ENCODE measurements around the gene SPARC.

Gene SPARC

DNA sequence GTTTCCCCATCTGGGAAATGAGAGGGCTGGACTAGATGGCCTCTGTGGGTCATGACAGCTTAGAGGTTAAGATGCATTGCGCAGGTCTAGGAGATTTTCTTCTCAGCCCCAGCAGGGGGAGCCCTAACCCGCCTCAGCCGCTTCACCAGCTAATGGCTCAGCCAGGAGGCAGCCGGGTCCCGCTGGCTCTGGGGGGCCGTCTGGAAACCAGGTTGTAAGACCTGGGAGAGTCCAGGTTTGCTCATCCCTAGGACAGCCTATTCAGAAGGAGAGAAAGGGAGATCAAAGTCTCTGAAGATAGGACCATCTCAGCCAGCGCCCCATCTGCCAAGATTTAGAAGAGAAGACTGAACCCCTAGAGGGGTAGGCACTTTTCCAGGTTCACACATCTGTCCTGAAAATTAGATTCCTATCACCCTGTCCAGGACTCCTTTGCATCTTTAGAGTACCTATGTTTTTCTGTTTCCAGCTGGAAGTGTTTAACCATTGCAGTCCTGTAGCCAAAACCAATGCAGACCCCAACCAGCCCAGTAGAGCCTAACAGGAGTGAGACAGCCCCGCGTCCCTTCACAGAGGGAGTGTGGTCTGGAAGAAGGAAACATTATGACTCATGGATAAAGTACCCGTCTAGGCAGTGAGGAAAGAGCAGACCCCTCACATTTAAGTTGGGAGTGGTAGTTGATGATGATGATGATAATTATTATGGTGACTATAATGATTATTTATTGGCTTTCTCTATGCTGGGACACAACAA, 27.5 kb downstream of the SPARC start:
- DNase-seq (ENCODE audit: low read depth), result peak; percentile 81

DNA sequence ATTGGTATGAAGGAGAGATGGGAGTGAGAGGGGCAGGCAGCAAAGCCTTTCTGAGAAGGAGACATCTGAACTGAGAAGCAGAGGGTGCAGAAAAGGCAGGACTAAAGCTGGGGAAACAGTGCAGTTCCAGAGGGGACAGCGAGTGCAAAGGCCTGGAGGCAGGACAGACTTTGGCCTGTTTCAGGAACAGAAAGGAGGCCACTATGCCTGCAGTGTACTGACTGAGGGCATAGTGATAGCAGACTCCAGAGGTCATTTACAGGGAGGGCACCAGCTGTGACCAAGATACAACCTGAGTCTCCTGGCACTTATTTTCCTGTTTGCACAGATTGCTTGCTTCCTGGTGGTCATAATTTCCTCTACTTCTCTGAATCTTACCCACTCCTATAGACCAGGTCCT, 29.6 kb downstream of the SPARC start:
- no peak for DNase-seq (ENCODE audit: low read depth)

DNA sequence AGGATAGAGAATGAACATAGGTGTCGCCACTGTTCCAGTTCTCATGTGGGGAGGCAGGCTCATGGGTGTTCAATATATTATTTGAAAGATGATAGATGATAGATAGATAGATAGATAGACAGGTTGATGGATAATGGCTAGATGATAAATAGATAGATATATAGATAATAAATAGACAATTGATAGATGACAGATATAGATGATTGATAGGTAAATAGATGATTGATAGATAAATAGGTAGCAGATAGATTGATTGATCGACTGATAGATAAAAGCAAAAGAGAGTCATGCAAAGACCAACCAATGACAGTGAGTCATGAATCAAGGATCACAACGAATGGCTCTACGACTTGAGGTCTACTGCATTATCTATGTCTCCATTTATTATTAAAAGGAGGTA, 30.4 kb downstream of the SPARC start:
- no peak for DNase-seq (ENCODE audit: low read depth)

- peak; percentile 80 for DNase-seq (ENCODE audit: low read depth)
Observed at GRCh38 chr5:151651997-151652645, 34.6 kb downstream of the SPARC start.

DNA sequence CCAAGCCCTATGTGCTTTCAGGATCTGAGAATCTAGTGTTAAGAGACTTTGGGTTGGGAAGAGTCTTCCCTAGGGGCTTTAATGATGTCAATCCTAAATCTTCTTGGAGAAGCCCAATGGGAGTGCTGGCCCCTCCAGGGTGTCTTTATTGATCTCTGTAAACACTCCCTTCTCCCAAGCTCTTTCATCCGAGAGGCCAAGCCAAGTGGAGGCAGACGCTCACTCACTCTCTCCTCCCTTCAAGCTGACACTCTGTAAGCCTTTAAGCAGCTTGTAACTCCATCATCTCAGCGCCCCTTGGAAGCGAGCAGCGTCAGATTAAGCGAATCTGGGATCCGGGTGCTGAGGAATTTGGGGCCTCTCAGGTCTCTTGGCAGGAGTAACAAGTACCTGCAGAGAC, 37.7 kb downstream of the SPARC start:
- DNase-seq (ENCODE audit: low read depth), result no peak

GRCh38 chr5:151648089-151648488, 38.6 kb downstream of the SPARC start:
- DNase-seq (ENCODE audit: low read depth), result no peak

GRCh38 chr5:151647320-151647861, 39.3 kb downstream of the SPARC start:
- DNase-seq (ENCODE audit: low read depth), result no peak

GRCh38 chr5:151646334-151646733, 40.4 kb downstream of the SPARC start:
- no peak for DNase-seq (ENCODE audit: low read depth)

GRCh38 chr5:151643388-151643787, 43.3 kb downstream of the SPARC start:
- no peak for DNase-seq (ENCODE audit: low read depth)

- DNase-seq (ENCODE audit: low read depth), result no peak
Observed at GRCh38 chr5:151642472-151643140, 44.1 kb downstream of the SPARC start.

DNA sequence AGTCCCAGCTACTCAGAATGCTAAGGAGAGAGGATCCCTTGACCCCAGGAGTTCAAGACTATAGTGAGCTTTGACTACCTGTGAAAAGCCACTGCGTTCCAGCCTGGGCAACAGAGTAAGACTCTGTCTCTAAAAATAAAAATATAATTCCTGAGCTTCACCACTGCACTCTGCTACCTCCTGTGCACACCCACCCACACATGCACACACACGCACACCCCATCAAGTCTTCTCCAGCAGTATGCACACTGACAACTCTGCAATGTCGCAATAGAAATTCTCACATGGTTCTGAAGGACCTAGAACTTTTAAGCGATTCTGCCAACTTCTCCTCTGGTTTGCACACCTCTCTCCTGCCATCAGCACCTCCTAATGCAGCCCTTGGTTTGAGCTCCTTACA, 48.1 kb downstream of the SPARC start:
- DNase-seq (ENCODE audit: low read depth), result no peak

GRCh38 chr5:151637676-151638075, 49.0 kb downstream of the SPARC start:
- no peak for DNase-seq (ENCODE audit: low read depth)

GRCh38 chr5:151633892-151634291, 52.8 kb downstream of the SPARC start:
- DNase-seq (ENCODE audit: low read depth), result no peak

DNA sequence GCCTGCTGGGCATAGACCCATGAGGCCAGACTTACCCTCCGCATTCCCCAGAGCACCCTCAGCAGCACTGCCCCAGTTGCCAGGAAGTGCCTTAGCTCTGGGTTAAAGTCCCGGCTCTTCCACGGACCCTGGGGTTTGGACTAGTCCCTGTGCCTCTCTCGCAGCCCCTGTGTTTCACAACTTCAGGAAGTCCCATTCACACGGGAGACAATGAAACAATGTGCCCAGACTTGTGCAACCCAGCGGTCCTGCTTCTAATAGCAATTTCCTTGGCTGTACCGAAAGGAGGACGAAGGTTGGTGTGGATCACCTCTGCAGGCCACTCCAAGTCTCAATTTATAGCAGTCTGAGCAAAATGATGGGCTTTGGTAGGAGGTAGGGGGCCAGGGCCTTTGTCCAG, 53.8 kb downstream of the SPARC start:
- DNase-seq (ENCODE audit: low read depth), result no peak

DNA sequence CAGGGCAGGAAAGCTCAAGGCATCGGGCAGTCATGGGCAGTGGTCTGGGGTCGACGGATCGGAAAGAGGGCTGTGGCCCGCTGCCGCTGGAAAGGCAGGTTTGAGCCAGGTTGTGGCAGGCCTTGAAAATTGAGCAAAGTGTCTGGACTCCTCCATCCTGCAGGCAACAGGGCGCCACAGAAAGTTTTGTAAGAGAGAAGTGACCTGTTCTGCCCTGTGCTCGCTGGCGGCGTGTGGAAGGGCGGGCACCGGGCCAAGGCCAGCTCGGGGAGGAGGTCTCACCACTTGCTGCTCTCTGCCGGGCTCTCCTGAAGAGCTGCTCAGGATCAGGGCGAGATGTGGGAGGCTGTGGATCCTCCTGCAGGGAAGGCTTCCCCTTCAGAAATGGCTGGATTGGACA, 54.2 kb downstream of the SPARC start:
- DNase-seq (ENCODE audit: low read depth), result no peak

GRCh38 chr5:151631941-151632340, 54.8 kb downstream of the SPARC start:
- DNase-seq (ENCODE audit: low read depth), result no peak

DNA sequence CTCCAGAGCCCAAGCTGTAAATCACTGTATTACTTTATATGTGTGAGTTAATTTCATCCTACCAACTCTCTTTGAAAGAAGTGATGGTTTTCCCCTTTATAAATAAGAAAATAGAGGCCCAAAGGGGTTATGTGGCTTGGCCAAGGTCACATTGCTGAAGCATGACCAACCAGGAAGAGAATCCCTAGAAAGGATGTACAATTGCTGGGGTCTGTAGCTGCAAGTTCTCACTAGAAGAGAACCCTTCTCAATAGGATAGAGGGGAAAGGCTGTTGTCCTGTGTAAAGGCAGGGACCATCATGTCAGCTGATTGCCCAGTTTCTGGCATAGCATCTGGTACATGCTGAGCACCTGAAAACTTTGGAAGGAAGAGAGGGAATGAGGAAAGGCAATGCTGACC, 56.6 kb downstream of the SPARC start:
- peak; percentile 26 for DNase-seq (ENCODE audit: low read depth)

- DNase-seq (ENCODE audit: low read depth), result no peak
Observed at GRCh38 chr5:151628112-151628823, 58.4 kb downstream of the SPARC start.

DNA sequence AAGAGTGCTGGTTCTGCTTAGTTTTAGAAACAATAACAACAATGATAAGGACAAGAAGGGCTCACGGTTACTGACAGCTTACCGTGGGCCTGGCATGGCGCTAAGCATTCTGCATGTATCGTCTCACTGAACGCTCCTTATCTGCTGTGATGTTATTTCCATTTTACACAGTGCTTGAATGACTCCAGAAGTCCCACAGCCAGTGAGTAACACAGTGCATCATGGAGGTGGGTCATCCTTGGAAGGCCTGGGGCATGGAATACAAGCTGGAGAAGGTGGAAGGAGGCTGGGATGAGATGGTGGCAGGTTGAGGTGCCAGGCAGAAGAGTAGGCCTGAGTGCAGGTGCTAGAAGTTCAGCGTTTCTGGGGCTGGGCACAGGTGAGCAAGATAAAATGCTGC, 59.1 kb downstream of the SPARC start:
- no peak for DNase-seq (ENCODE audit: low read depth)

DNA sequence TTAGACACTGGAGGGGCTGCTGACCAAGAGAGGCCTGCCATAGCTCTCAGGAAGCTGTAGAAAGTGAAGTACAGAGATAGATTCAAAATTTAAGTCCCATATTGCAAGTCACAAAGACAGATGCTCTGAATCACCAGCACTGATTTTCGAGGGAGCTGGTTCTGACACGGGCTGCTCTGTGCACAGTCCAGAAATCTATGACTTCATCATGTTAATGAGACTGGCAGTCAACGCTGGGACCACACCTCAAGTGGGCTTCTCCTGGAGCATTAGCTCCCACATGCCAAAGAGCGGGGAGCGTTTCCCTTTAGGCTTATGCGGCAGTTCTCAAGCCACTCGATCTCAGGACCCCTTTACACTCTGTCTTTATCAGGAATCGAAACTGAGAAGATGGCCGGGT, 61.4 kb downstream of the SPARC start:
- DNase-seq (ENCODE audit: low read depth), result no peak

GRCh38 chr5:151624476-151624875, 62.2 kb downstream of the SPARC start:
- DNase-seq (ENCODE audit: low read depth), result no peak

GRCh38 chr5:151622367-151623088, 64.2 kb downstream of the SPARC start:
- no peak for DNase-seq (ENCODE audit: low read depth)

Data from iris pigment epithelial cell (primary cell).